ENCODE measurements around the gene DYNLT3. TPM values are rescaled to one million over a fixed set of nuclear protein-coding genes. Genes with fewer than 3 reads are reported as not detected.
A peak's percentile ranks its signal among the peaks of the same experiment; 100 is the strongest.

Gene DYNLT3
- total RNA-seq, 1 donor, result 79.9 TPM

DNA sequence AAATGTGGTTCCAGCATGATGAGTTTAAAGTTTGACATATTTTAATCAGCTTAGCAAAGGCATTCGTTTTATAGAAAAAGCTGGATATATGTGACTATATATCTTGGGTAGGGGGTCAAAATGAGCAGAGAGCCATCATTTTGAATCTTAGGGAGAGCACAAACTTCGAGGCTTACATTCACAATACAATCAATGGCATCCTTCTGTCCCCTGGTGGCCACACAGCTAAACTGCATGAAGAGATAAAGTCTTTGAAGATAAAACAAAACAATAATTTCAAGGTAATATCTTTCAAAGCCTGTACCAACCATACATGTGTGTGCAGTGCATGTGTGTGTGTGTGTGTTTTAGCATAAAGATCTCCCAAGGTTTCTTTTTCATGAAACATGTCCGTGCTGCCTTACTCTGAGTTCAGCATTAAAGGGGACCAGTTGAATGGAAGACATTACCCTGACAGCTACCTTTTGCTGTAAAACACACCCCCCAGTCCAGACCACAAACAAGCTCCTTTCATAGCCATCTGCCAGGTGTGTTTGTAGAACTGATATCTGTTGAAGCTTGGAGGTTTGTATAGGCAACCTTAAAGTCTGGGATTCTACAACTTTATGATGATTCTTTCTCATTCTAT lies 22.0 kb downstream of the DYNLT3 start:
- peak; percentile 52 for DNase-seq (ENCODE audit: low read depth)

DNA sequence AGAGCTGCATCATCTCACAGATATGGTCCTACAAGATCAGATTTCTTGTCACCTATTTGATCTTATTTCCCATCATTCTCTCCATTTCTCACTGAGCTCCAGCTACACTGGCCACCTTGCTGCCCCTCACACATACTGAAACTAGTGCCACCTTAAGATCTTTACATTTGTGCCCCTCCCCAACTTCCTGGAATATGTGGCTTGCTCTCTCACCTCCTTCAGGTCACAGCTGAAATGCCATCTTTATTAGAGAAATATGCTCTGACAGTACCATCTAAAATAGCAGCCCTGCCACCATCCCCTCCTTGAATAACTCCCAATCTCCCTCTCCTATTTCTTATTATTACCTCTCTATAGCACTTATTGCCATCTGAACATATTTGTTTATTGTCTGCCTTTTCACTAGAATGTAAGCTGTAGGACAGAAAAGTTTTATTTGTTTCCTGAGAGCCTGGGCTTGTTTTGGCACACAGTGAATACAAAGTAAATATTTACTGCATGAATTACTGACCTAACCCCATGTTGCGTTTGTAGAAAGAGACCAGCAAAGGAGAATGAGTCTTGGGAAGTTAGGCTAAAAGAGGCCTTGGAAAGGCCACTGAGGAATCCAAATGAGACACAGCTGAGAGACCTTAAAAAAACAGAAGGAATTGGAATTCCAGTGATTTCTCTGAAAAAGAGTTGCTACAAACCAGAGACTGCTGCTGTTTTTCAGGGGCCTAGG lies 22.7 kb downstream of the DYNLT3 start:
- TF ChIP-seq, protein P1, sequence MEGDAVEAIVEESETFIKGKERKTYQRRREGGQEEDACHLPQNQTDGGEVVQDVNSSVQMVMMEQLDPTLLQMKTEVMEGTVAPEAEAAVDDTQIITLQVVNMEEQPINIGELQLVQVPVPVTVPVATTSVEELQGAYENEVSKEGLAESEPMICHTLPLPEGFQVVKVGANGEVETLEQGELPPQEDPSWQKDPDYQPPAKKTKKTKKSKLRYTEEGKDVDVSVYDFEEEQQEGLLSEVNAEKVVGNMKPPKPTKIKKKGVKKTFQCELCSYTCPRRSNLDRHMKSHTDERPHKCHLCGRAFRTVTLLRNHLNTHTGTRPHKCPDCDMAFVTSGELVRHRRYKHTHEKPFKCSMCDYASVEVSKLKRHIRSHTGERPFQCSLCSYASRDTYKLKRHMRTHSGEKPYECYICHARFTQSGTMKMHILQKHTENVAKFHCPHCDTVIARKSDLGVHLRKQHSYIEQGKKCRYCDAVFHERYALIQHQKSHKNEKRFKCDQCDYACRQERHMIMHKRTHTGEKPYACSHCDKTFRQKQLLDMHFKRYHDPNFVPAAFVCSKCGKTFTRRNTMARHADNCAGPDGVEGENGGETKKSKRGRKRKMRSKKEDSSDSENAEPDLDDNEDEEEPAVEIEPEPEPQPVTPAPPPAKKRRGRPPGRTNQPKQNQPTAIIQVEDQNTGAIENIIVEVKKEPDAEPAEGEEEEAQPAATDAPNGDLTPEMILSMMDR (IDR thresholded peaks at IDR 0.05; ENCODE audit: insufficient read depth, low read depth, low read length), result no peak
- peak; percentile 63 for DNase-seq (ENCODE audit: low read depth)
- no peak overlapping the region for H3K4me3 ChIP-seq (ENCODE audit: low read depth, low read length)

More for the DNA sequence above, 22.0 kb downstream of the DYNLT3 start:
- TF ChIP-seq, protein P1 (IDR thresholded peaks at IDR 0.05; ENCODE audit: insufficient read depth, low read depth, low read length), result peak; percentile 84
- H3K4me3 ChIP-seq (ENCODE audit: low read depth, low read length), result no peak overlapping the region

DNA sequence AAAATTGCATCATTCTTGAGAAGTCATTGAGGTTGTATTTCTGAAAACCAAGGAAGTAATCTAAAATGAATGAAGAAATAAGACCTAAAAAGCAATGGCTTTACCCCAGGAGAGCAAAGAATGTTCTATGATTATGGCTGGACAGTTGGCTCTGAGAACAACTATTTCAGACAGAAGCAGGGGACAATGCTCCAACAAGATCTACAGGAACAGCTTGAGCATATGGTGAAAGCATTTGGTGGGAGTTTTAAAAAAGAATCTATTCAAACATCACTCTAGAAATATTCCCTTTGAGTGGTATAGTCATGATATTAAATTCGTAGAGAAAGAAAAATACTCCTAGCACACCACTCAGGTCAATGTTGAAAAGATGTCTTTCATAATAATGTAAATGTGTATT lies 26.7 kb downstream of the DYNLT3 start:
- TF ChIP-seq, protein P1 (IDR thresholded peaks at IDR 0.05; ENCODE audit: insufficient read depth, low read depth, low read length), result no peak
- no peak overlapping the region for H3K4me3 ChIP-seq (ENCODE audit: low read depth, low read length)
- DNase-seq (ENCODE audit: low read depth), result no peak

DNA sequence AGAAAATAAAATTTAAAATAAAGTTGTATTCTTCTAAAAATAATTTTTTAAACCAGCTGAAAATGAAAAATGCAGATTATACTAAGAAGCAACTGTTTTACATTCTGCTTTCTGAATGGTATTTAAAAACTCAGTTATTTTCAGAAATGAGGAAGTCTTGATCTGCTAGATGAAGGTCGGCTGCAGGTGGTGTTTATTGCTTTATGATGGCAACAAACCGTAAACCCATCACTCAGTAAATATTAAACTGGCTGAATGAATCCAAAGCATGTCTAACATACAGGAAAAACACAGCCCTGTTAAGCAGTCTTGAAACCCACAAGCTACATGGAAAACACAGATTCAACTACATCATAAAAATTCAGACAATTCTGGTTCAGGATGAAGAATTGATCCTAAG lies 29.3 kb downstream of the DYNLT3 start:
- no peak overlapping the region for H3K4me3 ChIP-seq (ENCODE audit: low read depth, low read length)
- TF ChIP-seq, protein P1 (IDR thresholded peaks at IDR 0.05; ENCODE audit: insufficient read depth, low read depth, low read length), result no peak
- DNase-seq (ENCODE audit: low read depth), result peak; percentile 71

- TF ChIP-seq, protein P1 (IDR thresholded peaks at IDR 0.05; ENCODE audit: insufficient read depth, low read depth, low read length), result no peak
- DNase-seq (ENCODE audit: low read depth), result peak; percentile 3
- H3K4me3 ChIP-seq (ENCODE audit: low read depth, low read length), result no peak overlapping the region
These were observed 29.8 kb downstream of the DYNLT3 start for GRCh38 chrX:37817579-37817978.

GRCh38 chrX:37817176-37817575 lies 30.2 kb downstream of the DYNLT3 start:
- TF ChIP-seq, protein P1 (IDR thresholded peaks at IDR 0.05; ENCODE audit: insufficient read depth, low read depth, low read length), result no peak
- DNase-seq (ENCODE audit: low read depth), result no peak
- no peak overlapping the region for H3K4me3 ChIP-seq (ENCODE audit: low read depth, low read length)

Measured in fibroblast of villous mesenchyme (primary cell).